GM06990 (cell line): Measurements from ENCODE around the gene AFAP1L2.

Source experiments
- DNase-seq: peaks from one replicate; pipeline ENCODE4 v3.0.0-alpha.2; 2011; ENCODE audit not compliant: insufficient read length; ENCODE audit errors: extremely low read depth
- H3K27me3 ChIP-seq: replicated peaks from 2 replicates; pipeline ENCODE4 v1.6.0; 2011; ENCODE audit warnings: low read length; ENCODE audit not compliant: control insufficient read depth, insufficient read depth
- H3K36me3 ChIP-seq: 2 replicates; pipeline ENCODE4 v1.5.1; 2011; ENCODE audit warnings: low read length; ENCODE audit not compliant: control insufficient read depth, insufficient read depth
- H3K4me3 ChIP-seq: replicated peaks from 2 replicates; pipeline ENCODE4 v1.5.1; 2011; ENCODE audit warnings: low read depth, mild to moderate bottlenecking, control low read depth, low read length
- CTCF ChIP-seq: IDR thresholded peaks from 2 replicates; pipeline ENCODE4 v1.5.1; 2011; ENCODE audit warnings: low read length, control low read depth, mild to moderate bottlenecking, inconsistent platforms; ENCODE audit not compliant: insufficient read depth, poor library complexity, severe bottlenecking

The AFAP1L2 gene

GRCh38 chr10:114359041-114359952 lies 45.0 kb downstream of the AFAP1L2 start:
- no peak for TF ChIP-seq CTCF
- DNase-seq: no peak
- no peaks in the 10 kb centered on the region for H3K27me3 ChIP-seq

GRCh38 chr10:114357515-114357996 lies 46.7 kb downstream of the AFAP1L2 start:
- no peak overlapping the region for H3K4me3 ChIP-seq
- no peaks in the 10 kb centered on the region for H3K36me3 ChIP-seq
- no peaks in the 10 kb centered on the region for H3K27me3 ChIP-seq
- no peak for DNase-seq
- no peak for TF ChIP-seq CTCF

More at GRCh38 chr10:114359041-114359952, 45.0 kb downstream of the AFAP1L2 start:
- no peaks in the 10 kb centered on the region for H3K36me3 ChIP-seq
- no peak overlapping the region for H3K4me3 ChIP-seq

- Histone ChIP-seq H3K27me3 (no peaks in the 10 kb centered on the region), H3K36me3 (no peaks in the 10 kb centered on the region), H3K4me3 (no peak overlapping the region)
- DNase-seq: no peak
- TF ChIP-seq CTCF: no peak
Measured at GRCh38 chr10:114356751-114357514, 47.4 kb downstream of the AFAP1L2 start.

- no peak for DNase-seq
- Histone ChIP-seq H3K36me3 (no peaks in the 10 kb centered on the region), H3K27me3 (no peaks in the 10 kb centered on the region), H3K4me3 (no peak overlapping the region)
- no peak for TF ChIP-seq CTCF
Measured at GRCh38 chr10:114356126-114356525, 48.2 kb downstream of the AFAP1L2 start.

- TF ChIP-seq CTCF: no peak
- no peak for DNase-seq
- Histone ChIP-seq H3K27me3 (0 out of 2 replicates have a peak, but pooled peaks cover 1% of the 10 kb centered on the region), H3K36me3 (no peaks in the 10 kb centered on the region), H3K4me3 (no peak overlapping the region)
Measured at GRCh38 chr10:114353383-114353782, 50.9 kb downstream of the AFAP1L2 start.
